NT2/D1 (cell line): Measurements from ENCODE around the gene FBXL4.

Experiments used
- DNase-seq: peaks from one replicate; pipeline ENCODE4 v3.0.0-alpha.2; 2011; ENCODE audit warnings: low read depth, low spot score
- H3K27me3 ChIP-seq: 2 replicates; pipeline ENCODE4 v1.6.0; 2011; ENCODE audit warnings: mild to moderate bottlenecking; ENCODE audit not compliant: insufficient read length, insufficient read depth
- H3K36me3 ChIP-seq: 2 replicates; pipeline ENCODE4 v1.6.1; 2011; ENCODE audit warnings: mild to moderate bottlenecking, low read length, mixed read lengths; ENCODE audit not compliant: insufficient read depth, insufficient read length
- H3K4me1 ChIP-seq: 2 replicates; pipeline ENCODE4 v1.5.1; 2011; ENCODE audit not compliant: insufficient read depth, insufficient read length
- H3K4me3 ChIP-seq: 2 replicates; pipeline ENCODE4 v1.5.1; 2011; ENCODE audit warnings: low read depth; ENCODE audit not compliant: insufficient read length
- H3K9ac ChIP-seq: 2 replicates; pipeline ENCODE4 v1.6.0; 2011; ENCODE audit warnings: low read depth; ENCODE audit not compliant: insufficient read length
- H3K9me3 ChIP-seq: 2 replicates; pipeline ENCODE4 v1.5.1; 2011; ENCODE audit warnings: mild to moderate bottlenecking, low read length; ENCODE audit not compliant: insufficient read depth
- SUZ12 ChIP-seq: IDR thresholded peaks from 2 replicates; pipeline ENCODE4 v1.6.1; 2011; ENCODE audit not compliant: insufficient read length, insufficient read depth; ENCODE audit errors: extremely low read depth
- YY1 ChIP-seq: IDR thresholded peaks from 2 replicates; pipeline ENCODE4 v1.6.1; 2011; ENCODE audit not compliant: insufficient read length, insufficient read depth
- ZNF274 ChIP-seq: IDR thresholded peaks from 2 replicates; pipeline ENCODE4 v1.6.1; 2011; ENCODE audit warnings: mild to moderate bottlenecking, low read depth, low read length

The FBXL4 gene

GRCh38 chr6:98828211-98828788 lies 119.4 kb downstream of the FBXL4 start:
- DNase-seq = no peak
- Histone ChIP-seq H3K27me3 (peaks cover 99% of the 10 kb centered on the region), H3K4me1 (peaks cover 7% of the 10 kb centered on the region), H3K36me3 (no peaks in the 10 kb centered on the region), H3K9me3 (no peaks in the 10 kb centered on the region), H3K4me3 (no peak overlapping the region), H3K9ac (no peak overlapping the region)
- TF ChIP-seq YY1 (no peak), SUZ12 (no peak), ZNF274 (no peak)

GRCh38 chr6:98827295-98828159 lies 120.2 kb downstream of the FBXL4 start:
- no peaks in the 10 kb centered on the region for H3K9me3 ChIP-seq
- peak overlapping the region; percentile 18 for H3K4me3 ChIP-seq
- peaks cover 98% of the 10 kb centered on the region for H3K27me3 ChIP-seq
- TF ChIP-seq SUZ12 = peak; percentile 70
- no peak for TF ChIP-seq YY1
- no peak for TF ChIP-seq ZNF274
- peaks cover 5% of the 10 kb centered on the region for H3K4me1 ChIP-seq
- H3K36me3 ChIP-seq = no peaks in the 10 kb centered on the region
- no peak overlapping the region for H3K9ac ChIP-seq
- no peak for DNase-seq

GRCh38 chr6:98825600-98826230 lies 122.0 kb downstream of the FBXL4 start:
- Histone ChIP-seq H3K9me3 (no peaks in the 10 kb centered on the region), H3K36me3 (no peaks in the 10 kb centered on the region), H3K9ac (no peak overlapping the region), H3K4me3 (no peak overlapping the region), H3K4me1 (no peaks in the 10 kb centered on the region), H3K27me3 (peaks cover 90% of the 10 kb centered on the region)
- TF ChIP-seq ZNF274 = no peak
- TF ChIP-seq SUZ12 = no peak
- no peak for TF ChIP-seq YY1
- DNase-seq = no peak

DNA sequence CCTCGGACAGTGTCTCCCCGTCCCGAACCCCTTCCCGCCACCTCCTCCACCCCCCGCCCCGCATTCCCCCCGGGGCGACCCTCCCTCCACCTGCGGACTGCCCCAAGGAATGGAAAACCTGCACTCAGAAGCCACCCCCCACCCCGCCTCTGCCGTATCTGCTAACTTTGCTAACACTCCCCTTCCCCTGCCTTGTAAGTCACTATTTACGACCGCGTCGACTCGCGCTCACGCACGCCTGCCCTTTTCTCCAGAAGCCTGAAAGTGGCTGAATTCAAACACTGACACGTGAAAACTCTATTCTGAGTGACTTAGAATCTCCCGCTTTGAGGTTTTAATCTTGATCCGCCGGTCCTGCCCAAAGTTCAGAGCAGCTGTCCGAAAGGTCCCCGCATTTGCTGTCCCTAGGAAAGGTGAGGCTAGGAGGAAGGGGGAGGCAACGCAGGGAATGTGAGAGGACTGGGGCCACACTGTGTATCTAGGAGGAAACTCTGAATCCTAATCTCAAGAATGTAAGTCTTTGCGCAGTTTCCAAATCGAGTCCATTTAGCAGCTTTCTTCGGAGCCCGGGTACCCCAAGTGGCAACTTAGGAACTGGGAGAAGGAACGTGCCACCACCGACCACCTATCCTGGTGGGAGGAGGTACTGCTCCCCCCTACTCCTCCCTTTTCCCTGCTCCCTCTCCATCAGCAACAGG lies 122.7 kb downstream of the FBXL4 start:
- Histone ChIP-seq H3K9me3 (no peaks in the 10 kb centered on the region), H3K27me3 (peaks cover 83% of the 10 kb centered on the region), H3K36me3 (no peaks in the 10 kb centered on the region), H3K9ac (peak overlapping the region; percentile 64), H3K4me1 (no peaks in the 10 kb centered on the region), H3K4me3 (peak overlapping the region; percentile 41)
- no peak for DNase-seq
- no peak for TF ChIP-seq SUZ12
- no peak for TF ChIP-seq ZNF274
- no peak for TF ChIP-seq YY1

- no peaks in the 10 kb centered on the region for H3K36me3 ChIP-seq
- H3K9ac ChIP-seq = peak overlapping the region; percentile 64
- no peak for TF ChIP-seq SUZ12
- no peaks in the 10 kb centered on the region for H3K4me1 ChIP-seq
- DNase-seq = no peak
- peak overlapping the region; percentile 41 for H3K4me3 ChIP-seq
- H3K27me3 ChIP-seq = peaks cover 76% of the 10 kb centered on the region
- H3K9me3 ChIP-seq = no peaks in the 10 kb centered on the region
Observed at GRCh38 chr6:98824162-98824901, 123.4 kb downstream of the FBXL4 start.

DNA sequence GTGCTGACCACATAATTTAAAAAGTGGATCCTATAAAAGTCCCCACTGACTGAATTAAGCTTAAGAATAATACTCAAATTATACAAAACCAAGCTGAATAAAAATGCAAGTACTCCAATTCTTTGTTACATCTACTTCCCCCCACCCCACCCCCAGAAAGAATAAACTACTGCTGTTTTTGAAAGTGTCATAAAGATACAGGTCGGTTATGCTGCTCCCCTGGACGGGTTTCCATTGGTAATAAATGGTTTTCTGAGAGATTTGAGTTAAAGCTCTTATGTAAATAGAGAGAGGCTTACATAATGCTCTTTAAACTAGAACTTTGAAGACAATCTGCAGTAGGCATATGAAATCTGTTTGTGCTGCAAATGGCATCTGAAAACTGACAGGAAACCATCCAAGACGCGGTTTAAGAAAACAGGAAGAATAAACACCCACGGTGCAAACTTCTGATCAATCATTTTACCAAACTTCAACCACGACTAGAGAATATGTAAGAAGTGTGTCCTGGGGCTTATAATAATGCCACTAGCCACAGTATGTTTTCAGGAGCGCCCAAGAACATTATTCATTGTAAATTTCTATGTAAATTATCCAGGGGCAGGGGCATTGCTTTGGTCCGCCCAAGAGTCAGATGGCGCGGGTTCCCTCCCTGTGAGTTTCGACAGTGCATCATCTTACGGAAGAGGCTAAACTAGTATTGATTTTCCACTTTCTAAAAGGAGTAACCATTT lies 124.2 kb downstream of the FBXL4 start:
- no peaks in the 10 kb centered on the region for H3K36me3 ChIP-seq
- no peak for DNase-seq
- peaks cover 69% of the 10 kb centered on the region for H3K27me3 ChIP-seq

More for the DNA sequence above, 124.2 kb downstream of the FBXL4 start:
- H3K9me3 ChIP-seq = no peaks in the 10 kb centered on the region
- H3K9ac ChIP-seq = no peak overlapping the region
- H3K4me1 ChIP-seq = no peaks in the 10 kb centered on the region
- peak overlapping the region; percentile 41 for H3K4me3 ChIP-seq
- TF ChIP-seq ZNF274 = no peak
